ENCODE data around the gene TXNDC11.

GRCh38 chr16:11742536-11743307 lies at the start of gene TXNDC11:
- TF ChIP-seq EZH2 (IDR thresholded peaks at IDR 0.05; ENCODE audit: insufficient read depth, low read length) (no peak), CTCF (IDR thresholded peaks at IDR 0.05; ENCODE audit: insufficient read depth, low read depth, low read length) (no peak)
